Fibroblast of skin of abdomen (primary cell): ENCODE measurements around the gene GGN.
"Not testable (repeated sequence)": the region's sequence is repeated elsewhere in the genome, so short reads cannot be mapped to it uniquely, and the experiment has no call there.

Source experiments
- DNase-seq: peaks from one replicate; pipeline ENCODE4 v3.0.0-alpha.2; 2013

GGN gene

DNA sequence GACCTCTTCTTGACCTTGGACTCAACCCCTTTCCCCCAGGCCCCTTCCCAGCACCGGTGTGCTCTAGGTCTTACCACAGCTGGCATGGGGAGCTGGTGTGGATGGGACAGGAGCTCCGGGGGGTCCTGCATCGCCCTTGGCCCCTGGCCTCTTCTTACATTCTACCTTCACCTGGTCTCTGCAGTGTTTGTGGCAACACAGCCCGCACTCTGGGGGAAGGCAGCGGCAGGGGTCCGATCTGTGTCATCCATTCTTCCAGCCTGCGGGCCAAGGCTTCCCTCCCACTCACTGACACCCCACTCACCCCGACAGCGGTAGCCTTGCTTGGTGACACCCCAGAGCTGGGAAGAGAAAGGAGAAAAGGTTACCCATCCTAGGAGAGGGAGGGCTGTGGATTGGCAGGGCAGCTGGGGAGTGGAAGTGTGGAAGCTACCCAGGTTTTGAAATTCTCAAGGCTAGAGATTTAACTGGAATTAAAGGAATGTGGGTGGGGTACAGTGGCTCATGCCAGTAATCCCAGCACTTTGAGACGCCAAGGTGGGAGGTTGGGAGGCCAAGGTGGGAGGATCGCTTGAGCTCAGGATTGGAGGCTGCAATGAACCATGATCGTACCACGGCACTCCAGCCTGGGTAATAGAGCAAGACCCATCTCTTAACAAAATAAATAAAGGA, 23.3 kb upstream of the GGN start:
- DNase-seq: no peak

DNA sequence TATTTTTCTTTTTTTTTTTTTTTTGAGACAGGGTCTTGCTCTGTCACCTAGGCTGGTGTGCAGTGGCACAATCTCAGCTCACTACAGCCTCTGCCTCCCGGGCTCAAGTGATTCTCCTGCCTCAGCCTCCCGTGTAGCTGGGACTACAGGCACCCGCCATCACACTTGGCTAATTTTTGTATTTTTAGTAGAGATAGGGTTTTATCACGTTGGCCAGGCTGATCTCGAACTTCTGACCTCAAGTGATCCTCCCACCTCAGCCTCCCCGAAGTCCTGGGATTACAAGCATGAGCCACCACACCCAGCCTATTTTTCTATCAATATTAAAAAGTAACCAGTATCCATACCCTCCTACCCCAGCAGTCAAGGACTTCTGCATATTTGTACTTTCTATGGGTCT, 22.6 kb upstream of the GGN start:
- not testable (repeated sequence) for DNase-seq

DNA sequence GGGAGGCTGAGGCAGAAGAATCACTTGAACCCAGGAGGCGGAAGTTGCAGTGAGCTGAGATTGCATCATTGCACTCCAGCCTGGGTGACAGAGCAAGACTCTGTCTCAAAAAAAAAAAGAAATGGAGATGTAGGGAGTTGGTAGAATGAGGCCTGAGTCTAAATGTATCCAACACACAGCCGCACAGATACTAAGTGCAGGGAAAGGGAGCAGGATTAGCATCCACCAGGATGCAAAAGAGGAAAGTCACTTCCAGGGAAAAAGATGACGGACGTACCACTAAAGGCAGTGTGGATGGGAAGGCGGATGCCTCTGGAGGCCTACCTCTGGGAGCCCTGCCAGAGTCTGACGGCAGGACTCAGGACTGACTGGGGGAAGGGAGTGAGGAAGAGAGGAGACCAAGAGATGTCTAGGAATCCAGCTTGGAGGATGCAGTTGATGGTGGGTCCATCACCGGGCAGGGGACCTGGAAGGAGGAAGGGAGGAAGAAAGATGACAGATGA, 21.8 kb upstream of the GGN start:
- DNase-seq: peak; percentile 63

DNA sequence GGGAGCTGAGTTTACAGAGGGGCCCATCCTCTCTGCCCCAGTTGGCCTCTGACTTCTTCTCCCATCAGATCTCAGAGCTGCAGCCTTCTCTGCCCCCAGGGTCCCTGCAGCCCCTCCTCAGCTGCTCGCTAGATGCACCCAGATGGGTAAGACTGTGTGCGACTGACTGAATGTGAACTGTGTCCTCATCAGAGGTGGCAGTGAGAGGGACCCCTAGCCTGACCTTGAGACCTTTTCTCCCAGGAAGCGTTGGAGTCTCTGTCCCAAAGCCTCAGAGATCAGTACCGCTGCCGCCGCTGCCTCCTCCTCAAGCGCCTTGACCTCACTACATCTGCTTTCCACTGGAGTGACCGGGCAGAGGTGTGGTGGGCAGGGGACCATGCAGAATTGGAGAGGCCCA, 17.4 kb upstream of the GGN start:
- no peak for DNase-seq

DNA sequence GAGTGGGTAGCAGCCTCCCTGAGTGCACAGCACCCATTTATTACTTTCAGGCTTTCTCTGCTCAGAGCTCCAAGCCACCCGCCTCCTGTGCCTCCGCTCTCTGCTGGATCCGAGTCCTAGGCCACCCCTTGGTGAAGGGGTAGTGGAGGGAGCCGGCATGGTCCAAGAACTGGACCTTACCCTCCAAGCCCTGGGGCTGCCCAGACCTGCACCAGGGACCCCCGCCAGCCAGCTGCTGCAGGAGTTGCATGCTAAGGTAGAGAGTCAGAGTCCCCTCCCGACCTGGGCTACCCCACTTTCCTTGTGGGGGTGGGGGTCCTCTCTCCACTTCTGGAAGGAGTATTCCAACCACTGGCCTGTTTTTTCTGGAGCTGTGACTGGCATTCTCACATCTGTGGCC, 17.0 kb upstream of the GGN start:
- DNase-seq: no peak

DNA sequence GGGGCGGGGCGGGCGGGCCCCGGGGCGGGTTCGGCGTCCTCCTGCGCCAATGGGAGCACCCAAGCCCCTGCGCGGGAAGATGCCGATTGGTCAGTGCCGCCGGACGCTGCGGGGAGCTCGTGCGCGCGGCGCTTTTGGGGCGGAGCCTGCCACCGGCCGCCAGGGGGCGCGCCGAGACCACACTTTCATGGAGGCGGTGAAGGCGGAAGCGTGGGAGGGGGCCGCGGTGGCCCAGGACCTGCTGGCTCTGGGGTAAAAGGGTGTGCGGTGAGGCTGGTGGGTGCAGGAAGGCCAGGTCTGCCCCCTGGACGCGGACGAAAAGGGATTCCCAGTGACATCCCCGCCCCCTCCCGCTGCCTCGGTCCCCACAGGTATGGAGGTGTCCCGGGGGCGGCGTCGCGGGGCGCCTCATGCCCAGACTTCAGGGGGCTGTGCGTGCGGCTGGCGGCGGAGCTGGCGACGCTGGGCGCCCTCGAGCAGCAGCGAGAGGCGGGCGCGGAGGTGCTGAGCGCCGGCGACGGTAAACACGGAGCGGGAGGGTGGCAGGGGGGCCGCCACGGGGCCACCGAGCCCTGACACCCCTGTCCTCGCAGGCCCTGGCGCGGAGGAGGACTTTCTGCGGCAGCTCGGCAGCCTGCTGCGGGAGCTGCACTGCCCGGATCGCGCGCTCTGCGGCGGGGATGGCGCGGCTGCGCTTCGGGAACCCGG, 15.3 kb upstream of the GGN start, which contains the start of gene FAM98C:
Gene FAM98C (plus strand): TSS at position 127 of the 708 bp plus-strand sequence. CDS start 61 bp downstream, at position 188.
- peak; percentile 96 for DNase-seq

DNA sequence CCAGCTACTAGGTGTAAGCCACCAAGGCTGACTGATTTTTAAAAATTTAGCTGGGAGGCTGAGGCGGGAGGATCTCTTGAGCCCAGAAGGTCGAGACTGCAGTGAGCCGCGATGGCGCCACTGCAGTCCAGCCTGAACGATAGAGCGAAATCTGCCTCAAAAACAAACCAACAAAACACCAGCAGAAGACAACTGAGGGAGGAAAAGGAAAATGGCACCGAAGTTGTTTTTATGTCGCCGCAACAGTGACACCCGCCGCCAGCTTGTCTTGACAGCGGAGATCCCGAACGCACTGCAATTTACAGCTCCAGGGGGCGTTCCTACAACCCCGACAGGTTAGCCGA, 14.8 kb upstream of the GGN start:
- no peak for DNase-seq

DNA sequence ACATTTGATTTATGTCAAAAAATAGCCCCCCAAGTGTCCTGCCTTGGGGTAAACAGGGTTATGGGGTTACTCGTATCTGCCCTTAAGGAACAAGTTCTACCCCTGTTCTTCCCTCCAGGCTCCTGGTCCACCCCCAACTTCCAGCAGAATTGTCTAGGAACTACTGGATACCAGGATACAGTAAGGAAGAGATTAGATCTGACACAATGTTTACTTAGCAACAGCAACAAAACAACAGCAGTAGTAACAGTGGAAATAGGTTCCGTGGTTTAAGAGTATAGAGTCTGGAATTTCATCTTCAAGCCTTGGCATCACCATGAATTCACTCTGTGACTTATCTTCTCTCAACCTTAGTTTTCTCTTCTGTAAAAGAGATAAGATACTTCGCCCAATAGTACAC, 13.3 kb upstream of the GGN start:
- peak; percentile 15 for DNase-seq

DNA sequence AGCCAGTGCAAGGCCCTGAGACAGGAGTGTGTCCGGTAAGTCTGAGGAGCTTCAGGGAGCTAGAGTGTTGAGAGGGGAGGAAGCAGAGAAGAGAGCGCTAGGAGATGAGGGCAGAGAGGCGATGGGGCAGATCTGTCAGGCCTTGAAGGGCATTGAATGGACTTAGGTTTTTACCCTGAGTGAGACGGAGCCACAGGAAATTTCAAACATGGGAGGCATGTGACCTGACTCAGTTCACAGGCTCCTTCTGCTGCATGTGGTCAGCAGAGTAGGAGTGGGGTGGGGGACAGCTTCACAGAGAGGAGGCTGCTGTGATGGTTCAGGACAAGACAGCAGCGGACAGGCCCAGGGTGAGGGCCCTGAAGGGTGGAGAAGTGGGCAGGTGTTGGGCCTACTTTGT, 12.5 kb upstream of the GGN start:
- DNase-seq: no peak

DNA sequence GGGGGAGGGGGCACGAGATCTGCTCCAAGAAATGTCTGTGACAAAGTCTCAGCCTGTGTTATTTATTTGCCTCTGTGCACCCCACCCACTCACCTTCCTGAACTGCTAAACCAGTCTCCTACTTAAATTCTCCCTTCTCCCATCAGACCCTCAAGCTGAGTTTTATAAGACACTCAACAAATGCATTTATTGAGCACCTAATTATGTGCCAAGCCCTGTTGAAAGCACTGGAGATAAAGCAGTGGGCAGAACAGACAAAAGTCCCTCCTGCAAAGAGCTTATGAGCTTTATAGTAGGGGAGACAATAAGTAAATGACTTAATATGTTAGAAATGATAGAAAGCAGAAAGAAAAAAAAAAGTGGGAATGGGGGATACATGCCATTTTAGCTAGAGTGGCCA, 11.7 kb upstream of the GGN start:
- DNase-seq: no peak

DNA sequence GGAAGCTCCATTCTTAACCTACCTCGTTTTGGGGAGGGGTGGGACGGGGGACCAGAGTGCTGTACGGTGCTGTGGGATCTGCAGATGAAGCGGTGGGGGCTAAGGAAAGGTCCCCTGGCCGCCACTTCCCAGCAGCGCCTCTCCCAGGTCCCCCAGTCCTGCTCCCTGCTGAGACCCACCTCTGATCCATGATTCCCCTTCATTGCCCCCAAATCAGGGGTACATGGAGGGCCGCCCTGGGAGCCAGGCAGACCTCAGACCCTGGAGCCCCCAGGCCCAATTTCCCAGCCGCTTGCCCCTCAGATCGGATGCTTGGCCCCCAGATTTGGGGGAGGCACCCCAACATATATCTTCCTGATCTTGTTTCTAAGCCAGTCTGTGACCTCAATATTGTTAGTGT, 11.2 kb upstream of the GGN start:
- no peak for DNase-seq

DNA sequence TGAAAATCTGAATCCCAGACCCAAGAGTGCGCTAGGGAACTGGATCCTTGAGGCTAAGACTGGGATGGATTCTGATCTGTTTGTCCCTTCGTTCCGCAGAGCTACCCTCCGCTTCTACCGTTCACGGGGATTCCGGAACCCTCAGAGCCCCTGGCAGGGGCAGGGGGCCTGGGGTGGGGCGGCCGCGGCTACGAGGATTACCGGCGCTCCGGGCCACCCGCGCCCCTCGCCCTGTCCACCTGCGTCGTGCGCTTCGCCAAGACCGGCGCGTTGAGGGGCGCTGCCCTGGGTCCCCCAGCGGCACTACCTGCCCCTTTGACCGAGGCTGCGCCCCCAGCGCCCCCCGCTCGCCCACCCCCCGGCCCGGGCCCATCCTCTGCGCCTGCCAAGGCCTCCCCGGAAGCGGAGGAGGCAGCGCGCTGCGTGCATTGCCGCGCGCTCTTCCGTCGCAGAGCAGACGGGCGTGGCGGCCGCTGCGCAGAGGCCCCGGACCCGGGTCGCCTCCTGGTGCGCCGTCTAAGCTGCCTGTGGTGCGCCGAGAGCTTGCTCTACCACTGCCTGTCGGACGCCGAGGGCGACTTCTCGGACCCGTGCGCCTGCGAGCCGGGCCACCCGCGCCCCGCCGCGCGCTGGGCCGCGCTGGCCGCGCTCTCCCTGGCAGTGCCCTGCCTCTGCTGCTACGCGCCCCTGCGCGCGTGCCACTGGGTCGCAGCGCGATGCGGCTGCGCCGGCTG, 7.7 kb upstream of the GGN start:
- DNase-seq: no peak

DNA sequence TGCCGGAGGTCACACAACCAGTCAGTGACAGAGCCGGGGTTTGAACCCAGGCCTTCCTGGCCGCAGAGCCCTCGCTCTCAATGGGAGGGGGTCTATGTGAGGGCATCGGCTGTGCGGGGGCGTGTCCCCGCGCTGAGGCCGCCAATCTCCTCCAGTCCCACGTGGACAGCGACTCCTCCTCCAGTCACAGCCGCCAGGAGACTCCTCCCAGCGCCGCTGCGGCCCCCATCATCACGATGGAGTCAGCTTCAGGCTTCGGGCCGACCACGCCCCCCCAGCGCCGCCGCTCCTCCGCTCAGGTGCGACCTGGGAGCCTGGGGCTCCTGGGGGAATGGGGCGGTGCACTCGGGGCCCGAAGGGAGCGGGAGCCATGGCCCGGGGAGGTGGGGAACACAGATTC, 6.7 kb upstream of the GGN start:
- DNase-seq: peak; percentile 59

DNA sequence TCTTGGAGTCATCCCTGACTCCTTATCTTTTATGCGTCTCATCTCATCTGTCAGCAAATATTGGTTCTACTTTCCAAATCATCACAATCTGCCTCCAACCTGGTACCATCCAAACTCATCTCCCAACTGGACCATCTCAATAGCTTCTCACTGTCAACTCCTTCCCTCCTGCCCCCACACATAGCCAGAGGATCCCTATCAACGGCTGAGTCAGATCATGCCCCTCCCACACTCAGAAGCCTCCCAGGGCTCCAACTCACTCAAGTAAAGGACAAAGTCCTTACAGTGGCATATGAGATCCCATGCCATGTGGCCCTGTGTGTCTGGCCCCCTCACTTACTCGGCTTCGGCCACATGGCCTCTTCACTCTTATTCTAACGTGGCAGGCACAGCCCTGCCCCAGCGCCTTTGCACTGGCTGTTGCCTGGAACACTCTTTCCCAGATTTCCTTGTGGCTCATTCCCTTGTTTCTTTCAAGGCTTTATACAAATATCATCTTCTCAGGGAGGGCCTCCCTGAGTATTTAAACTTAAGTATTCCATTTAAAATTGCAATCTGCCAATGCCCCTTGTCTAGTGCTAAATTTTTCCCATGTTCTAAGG, 5.0 kb upstream of the GGN start:
- DNase-seq: peak; percentile 35

DNA sequence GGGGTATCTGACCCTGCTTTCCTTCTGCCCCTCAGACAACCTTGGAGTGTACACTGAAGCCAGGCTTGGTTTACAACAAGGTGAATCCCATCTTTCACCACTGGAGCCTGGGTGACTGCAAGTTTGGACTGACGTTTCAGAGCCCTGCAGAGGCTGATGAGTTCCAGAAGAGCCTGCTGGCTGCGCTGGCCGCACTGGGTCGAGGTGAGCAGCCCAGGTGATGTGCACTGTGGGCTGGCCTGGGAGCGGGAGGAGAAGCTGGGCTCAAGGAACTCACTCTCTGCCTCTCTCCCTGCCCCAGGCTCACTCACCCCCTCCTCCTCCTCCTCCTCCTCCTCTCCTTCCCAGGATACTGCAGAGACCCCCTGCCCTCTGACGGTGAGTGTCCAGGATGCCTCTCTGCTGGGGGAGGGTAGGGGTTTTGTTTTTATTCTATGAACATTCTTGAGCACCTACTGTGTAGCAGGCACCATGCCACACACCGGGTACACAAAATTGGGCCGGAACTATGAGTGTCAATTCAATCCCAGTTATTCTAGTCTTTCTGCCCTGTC, 4.2 kb upstream of the GGN start:
- no peak for DNase-seq

DNA sequence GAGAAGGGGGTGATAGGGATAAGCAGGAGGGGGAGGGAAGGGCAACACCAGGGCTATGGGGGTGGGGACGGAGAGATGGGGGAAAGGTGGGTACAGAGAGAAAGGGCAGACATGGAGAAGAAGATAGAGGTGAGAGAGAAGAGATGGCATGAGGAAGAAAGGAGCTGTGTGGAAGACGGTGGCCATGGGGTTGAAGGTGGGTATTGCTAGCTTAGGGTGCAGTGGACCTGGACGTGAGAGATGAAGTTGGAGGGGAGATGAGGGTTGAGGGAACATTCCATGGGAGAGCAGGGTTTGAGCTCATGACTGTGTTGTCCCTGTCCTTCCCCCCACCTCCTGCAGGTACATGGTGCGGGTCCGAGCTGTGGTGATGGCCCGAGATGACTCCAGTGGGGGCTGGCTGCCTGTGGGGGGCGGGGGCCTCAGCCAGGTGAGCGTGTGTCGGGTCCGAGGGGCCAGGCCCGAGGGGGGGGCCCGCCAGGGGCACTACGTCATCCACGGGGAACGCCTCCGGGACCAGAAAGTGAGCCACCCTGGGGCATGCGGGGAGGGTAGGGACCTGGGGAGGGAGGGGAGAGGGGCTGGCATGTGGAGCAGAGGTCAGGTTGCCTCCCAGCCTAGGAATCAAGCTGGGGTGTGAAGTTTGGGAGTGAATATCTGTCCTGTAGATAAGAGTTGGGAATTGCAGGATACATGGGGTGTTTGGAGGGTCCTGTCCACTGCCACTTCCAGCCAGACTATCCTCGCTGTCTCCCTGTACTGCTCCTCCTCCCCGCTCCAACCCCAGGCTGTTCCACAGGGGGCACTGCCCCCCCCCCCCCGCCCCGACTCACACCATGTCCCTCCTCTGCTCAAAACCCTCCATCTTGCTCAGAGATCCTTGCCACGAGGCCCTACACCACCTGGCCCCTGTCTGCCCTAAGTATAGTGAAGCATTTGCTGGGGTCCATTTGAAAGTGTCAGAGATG, 2.4 kb upstream of the GGN start:
- no peak for DNase-seq

DNA sequence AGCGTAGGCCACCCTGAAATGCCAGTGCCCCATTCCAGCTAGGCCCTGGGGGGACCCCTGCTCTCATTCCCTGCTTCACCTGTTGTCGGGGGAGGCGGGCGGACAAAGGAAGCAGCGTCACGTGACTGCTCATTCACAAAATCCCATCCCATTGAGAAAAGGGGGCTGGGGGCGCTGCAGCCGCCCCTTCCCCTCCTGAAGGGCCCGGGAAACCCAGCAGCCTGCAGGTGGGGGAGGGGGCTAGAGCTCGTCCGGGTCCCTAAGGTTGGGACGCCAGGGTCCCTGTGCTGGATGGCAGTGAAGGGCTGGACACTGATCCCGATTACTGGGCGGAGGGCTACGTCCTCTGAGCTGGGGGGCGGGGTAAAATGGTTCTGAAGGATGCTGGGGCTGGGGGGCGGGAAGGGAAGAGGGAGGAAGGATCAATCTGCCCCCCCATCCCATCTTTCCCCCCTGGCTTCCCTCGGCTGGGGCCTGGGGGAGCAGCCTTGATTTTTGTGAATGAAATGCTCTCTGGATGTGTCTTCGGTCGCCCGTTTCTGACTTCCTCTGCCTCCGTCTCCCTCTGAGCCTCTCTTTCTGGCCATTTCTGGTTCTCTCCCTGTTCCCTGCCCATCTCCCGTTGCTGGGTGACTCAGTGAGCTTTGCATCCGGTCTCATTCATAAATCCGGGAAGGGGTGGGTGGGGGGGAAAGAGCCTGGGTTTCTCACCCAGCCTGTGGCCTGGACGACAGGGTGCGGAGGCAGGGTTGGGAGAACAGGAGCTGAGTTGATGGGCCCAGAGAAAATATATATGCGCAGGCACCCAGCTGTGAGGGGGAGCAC, 1.5 kb upstream of the GGN start:
- DNase-seq: peak; percentile 81

DNA sequence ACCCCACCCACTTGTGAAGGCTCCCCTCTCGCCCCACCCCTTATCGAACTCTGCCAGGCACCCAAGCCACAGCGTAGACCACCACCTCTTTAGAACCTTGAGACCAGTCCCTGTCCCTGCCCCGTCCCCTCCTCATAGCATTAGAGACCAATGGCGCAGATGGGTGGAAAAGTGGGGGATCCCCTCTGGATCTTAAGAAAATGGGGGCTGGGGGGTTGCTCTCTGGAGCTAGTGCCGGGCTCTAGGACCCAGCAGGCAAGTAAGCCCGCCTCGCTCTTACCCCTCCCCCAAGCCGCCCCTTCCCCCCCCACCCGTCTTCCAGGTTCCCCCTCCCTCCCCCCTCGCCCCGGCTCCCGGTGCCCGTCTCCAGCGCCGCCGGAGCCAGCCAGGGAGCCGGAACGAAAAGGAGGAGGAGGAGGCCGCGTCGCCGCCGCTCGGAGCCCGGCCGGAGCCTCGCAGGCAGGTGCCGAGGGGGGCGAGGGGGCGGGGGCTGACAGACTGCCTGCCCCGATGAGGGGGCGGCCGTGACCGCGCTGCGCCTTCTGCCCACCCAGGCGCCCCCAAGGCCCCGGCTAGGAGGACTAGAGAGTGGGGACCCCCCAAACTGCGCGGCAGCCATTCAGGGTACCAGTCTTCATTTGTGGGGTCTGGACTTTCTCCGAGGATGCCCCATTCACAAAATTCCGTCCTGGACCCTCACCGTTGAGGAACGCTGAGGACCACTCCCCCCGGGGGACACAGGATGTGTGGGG, 691 bp upstream of the GGN start, which contains the start of gene SPRED3:
Gene SPRED3 (plus strand): TSS at position 349 of the 752 bp plus-strand sequence. CDS start 1,606 bp downstream, outside the sequence.
- DNase-seq: peak; percentile 67

DNA sequence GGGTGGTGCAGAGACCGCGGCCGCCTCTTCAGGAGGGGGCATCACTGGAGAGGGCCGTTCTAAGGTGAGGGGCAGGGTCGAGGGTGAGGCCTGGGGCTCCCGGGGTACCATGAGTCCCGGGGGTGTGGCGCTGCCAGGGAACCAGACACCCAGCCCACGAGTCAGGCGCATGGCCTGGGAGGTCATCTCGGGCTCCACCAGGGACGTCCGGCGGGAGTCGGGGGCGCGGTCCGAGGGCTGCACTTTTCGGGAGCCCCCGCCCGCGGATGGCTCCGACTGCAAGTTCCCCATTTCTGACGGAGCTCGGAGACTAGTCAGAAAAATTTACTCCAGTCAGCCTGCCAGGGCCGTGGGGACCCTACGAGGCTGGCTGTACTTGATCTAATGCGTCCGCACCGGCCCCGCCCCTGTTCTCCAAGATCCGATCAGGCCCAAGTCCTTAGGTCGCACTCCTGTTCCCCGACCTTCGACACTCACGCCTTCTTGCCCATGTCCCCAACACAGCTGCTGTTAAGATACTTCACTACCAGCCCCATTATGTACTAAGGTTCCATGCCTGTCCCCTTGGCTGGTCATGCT, 774 bp downstream of the GGN start:
- no peak for DNase-seq
